ENCODE results near the gene FER. TPM values are rescaled to one million over a fixed set of nuclear protein-coding genes. Genes with fewer than 3 reads are reported as not detected.

FER gene
- total RNA-seq, 1 experiment from 2014 or later = 22.1 TPM

DNA sequence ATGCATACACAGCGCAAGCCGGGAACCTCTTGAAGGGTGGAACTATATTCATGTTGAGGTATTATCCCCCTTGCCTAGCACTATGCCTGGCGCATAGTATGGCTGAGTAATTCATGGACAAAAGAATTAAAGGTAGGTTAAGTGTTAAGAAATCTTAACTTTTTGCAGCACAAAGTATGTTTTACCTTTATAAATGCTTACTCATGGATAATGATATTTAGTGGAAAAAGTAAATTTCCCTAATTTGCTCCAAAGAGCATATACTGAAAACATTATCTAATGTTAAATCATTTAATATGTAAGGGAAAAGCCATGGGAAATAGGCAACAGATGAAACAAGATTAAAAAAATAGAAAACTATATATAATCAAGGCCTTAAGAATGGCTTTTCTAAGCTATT is 365.9 kb downstream of the FER start:
- H3K4me3 ChIP-seq (ENCODE audit: low read depth in 2 of 2, low read length in 2 of 2) = no peak overlapping the region
- no peaks in the 10 kb centered on the region for H3K36me3 ChIP-seq (ENCODE audit: control insufficient read depth, insufficient read depth, low read length)
- CTCF ChIA-PET = no interaction called here
- no peaks in the 10 kb centered on the region for H3K9me3 ChIP-seq (ENCODE audit: control insufficient read depth, insufficient read depth, low read depth, low read length)
- H3K27ac ChIP-seq (ENCODE audit: low read length) = no peak overlapping the region
- no peak for ATAC-seq
- intact Hi-C loops (cut with micrococcal nuclease; ENCODE audit: unreplicated experiment) = no loop called here
- POLR2A ChIA-PET = no interaction called here
- TF ChIP-seq, protein P1, sequence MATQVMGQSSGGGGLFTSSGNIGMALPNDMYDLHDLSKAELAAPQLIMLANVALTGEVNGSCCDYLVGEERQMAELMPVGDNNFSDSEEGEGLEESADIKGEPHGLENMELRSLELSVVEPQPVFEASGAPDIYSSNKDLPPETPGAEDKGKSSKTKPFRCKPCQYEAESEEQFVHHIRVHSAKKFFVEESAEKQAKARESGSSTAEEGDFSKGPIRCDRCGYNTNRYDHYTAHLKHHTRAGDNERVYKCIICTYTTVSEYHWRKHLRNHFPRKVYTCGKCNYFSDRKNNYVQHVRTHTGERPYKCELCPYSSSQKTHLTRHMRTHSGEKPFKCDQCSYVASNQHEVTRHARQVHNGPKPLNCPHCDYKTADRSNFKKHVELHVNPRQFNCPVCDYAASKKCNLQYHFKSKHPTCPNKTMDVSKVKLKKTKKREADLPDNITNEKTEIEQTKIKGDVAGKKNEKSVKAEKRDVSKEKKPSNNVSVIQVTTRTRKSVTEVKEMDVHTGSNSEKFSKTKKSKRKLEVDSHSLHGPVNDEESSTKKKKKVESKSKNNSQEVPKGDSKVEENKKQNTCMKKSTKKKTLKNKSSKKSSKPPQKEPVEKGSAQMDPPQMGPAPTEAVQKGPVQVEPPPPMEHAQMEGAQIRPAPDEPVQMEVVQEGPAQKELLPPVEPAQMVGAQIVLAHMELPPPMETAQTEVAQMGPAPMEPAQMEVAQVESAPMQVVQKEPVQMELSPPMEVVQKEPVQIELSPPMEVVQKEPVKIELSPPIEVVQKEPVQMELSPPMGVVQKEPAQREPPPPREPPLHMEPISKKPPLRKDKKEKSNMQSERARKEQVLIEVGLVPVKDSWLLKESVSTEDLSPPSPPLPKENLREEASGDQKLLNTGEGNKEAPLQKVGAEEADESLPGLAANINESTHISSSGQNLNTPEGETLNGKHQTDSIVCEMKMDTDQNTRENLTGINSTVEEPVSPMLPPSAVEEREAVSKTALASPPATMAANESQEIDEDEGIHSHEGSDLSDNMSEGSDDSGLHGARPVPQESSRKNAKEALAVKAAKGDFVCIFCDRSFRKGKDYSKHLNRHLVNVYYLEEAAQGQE (IDR thresholded peaks at IDR 0.05; ENCODE audit: insufficient read depth in 1 of 2, low read depth in 2 of 2, low read length in 1 of 2) = no peak
- TF ChIP-seq, protein P2, sequence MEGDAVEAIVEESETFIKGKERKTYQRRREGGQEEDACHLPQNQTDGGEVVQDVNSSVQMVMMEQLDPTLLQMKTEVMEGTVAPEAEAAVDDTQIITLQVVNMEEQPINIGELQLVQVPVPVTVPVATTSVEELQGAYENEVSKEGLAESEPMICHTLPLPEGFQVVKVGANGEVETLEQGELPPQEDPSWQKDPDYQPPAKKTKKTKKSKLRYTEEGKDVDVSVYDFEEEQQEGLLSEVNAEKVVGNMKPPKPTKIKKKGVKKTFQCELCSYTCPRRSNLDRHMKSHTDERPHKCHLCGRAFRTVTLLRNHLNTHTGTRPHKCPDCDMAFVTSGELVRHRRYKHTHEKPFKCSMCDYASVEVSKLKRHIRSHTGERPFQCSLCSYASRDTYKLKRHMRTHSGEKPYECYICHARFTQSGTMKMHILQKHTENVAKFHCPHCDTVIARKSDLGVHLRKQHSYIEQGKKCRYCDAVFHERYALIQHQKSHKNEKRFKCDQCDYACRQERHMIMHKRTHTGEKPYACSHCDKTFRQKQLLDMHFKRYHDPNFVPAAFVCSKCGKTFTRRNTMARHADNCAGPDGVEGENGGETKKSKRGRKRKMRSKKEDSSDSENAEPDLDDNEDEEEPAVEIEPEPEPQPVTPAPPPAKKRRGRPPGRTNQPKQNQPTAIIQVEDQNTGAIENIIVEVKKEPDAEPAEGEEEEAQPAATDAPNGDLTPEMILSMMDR (IDR thresholded peaks at IDR 0.05) = no peak
- TF ChIP-seq TCF7L2 (IDR thresholded peaks at IDR 0.05; ENCODE audit: low read depth, low read length) (no peak), POLR2AphosphoS5 (IDR thresholded peaks at IDR 0.05; ENCODE audit: low read depth, low read length) (no peak), SIN3A (IDR thresholded peaks at IDR 0.05; ENCODE audit: borderline replicate concordance, insufficient read depth, low read depth, low read length) (no peak)
- BruUV-seq (replicated peaks) = no TSS peak
- H3K4me1 ChIP-seq (ENCODE audit: control insufficient read depth, insufficient read depth, low read length) = no peaks in the 10 kb centered on the region
- no peaks in the 10 kb centered on the region for H3K27me3 ChIP-seq (ENCODE audit: control insufficient read depth, insufficient read depth, low read length)
- DNase-seq (ENCODE audit: low read depth, low spot score) = no peak
- in situ Hi-C loops (cut with HindIII; ENCODE audit: low pct_unique_long_range_greater_than_20kb, low sequenced_read_pairs) = no loop called here

DNA sequence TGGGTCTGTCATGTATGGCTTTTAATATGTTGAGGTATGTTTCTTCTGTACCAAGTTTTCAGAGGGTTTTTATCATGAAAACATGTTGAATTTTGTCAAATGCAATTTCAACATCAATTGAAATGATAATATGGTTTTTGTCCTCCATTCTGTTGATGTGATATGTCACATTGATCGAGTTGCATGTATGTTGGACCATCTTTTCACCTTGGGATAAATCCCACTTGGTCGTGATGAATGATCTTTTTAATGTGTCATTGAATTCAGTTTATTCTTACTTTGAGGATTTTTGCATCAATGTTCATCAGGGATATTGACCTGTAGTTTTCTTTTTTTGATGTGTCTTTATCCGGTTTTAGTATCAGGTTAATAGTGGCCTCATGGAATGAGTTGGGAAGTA is 373.5 kb downstream of the FER start:
- TF ChIP-seq POLR2AphosphoS5 (IDR thresholded peaks at IDR 0.05; ENCODE audit: low read depth, low read length) (no peak), SIN3A (IDR thresholded peaks at IDR 0.05; ENCODE audit: borderline replicate concordance, insufficient read depth, low read depth, low read length) (no peak), TCF7L2 (IDR thresholded peaks at IDR 0.05; ENCODE audit: low read depth, low read length) (no peak)
- TF ChIP-seq, protein P2 (IDR thresholded peaks at IDR 0.05) = no peak
- TF ChIP-seq, protein P1 (IDR thresholded peaks at IDR 0.05; ENCODE audit: insufficient read depth in 1 of 2, low read depth in 2 of 2, low read length in 1 of 2) = no peak
- ChIA-PET CTCF (no interaction called here), POLR2A (no interaction called here)
- ATAC-seq (no peak), DNase-seq (ENCODE audit: low read depth, low spot score) (no peak)
- H3K27ac ChIP-seq (ENCODE audit: low read length) = no peak overlapping the region
- H3K9me3 ChIP-seq (ENCODE audit: control insufficient read depth, insufficient read depth, low read depth, low read length) = no peaks in the 10 kb centered on the region
- H3K4me1 ChIP-seq (ENCODE audit: control insufficient read depth, insufficient read depth, low read length) = no peaks in the 10 kb centered on the region
- H3K27me3 ChIP-seq (ENCODE audit: control insufficient read depth, insufficient read depth, low read length) = no peaks in the 10 kb centered on the region
- in situ Hi-C loops (cut with HindIII; ENCODE audit: low pct_unique_long_range_greater_than_20kb, low sequenced_read_pairs) = no loop called here
- intact Hi-C loops (cut with micrococcal nuclease; ENCODE audit: unreplicated experiment) = no loop called here
- H3K4me3 ChIP-seq (ENCODE audit: low read depth in 2 of 2, low read length in 2 of 2) = no peak overlapping the region
- no peaks in the 10 kb centered on the region for H3K36me3 ChIP-seq (ENCODE audit: control insufficient read depth, insufficient read depth, low read length)
- no TSS peak for BruUV-seq (replicated peaks)

Data from Panc1 (cell line).